CD4-positive, alpha-beta T cell treated with Interleukin-21 for 1 hour (primary cell): ENCODE results near the gene HMX2.
A peak's percentile ranks its signal among the peaks of the same experiment; 100 is the strongest.

Experiments
- DNase-seq: peaks from one replicate; pipeline ENCODE4 v3.0.0-alpha.2; 2020

HMX2 gene

DNA sequence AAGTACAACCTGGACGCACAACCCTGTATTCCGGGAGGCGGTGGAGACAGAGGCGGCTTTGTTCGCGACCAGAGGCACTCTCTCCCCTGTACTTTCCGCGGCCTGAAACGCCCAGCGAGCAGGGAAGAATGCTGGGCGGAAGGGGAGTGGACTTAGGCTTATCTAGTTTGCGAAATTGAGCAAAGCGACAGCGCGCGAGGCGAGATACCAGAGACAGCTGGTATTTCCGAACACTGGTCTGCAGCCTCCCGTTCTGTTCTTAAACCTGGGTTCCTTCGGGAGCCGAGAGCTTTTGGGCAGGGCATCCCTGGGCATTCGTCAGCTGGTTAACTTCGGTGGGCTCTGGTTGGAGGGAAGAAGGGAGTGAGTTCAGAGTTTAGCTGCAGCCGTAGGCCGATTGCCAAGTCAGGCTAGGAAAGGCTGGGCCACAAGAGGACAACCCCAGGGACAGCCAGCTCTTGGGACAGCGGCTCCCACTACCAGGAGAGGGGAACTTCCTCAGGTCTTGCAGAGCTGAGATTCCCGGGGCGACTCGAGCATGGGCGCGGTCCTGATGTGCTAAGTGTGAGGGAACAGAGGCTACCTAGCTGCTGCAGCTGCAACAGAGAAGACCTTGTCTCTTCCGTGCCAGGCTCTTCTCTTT lies 8.3 kb upstream of the HMX2 start:
- DNase-seq = no peak

GRCh38 chr10:123140164-123140982 lies 7.6 kb upstream of the HMX2 start:
- no peak for DNase-seq

DNA sequence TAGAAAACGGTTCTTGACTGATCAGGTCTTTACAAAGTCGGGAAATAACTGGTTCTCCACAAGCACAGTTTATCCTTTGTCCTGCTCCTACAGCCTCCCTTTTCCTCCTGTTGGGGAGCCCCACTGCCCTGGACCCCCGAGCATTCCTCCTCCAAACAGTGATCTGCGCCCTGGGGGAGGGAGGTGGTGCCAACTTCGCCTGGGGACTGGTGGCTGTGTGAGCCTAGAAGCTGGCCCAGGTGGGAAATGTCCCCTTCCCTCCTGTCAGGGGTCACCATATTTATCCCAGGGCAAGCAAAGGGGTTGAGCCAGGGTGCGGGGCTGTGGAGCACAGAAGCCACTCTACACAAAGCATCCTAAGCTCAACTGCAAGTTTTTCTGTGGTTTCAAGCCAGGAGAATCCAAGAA lies 6.9 kb upstream of the HMX2 start:
- no peak for DNase-seq

DNA sequence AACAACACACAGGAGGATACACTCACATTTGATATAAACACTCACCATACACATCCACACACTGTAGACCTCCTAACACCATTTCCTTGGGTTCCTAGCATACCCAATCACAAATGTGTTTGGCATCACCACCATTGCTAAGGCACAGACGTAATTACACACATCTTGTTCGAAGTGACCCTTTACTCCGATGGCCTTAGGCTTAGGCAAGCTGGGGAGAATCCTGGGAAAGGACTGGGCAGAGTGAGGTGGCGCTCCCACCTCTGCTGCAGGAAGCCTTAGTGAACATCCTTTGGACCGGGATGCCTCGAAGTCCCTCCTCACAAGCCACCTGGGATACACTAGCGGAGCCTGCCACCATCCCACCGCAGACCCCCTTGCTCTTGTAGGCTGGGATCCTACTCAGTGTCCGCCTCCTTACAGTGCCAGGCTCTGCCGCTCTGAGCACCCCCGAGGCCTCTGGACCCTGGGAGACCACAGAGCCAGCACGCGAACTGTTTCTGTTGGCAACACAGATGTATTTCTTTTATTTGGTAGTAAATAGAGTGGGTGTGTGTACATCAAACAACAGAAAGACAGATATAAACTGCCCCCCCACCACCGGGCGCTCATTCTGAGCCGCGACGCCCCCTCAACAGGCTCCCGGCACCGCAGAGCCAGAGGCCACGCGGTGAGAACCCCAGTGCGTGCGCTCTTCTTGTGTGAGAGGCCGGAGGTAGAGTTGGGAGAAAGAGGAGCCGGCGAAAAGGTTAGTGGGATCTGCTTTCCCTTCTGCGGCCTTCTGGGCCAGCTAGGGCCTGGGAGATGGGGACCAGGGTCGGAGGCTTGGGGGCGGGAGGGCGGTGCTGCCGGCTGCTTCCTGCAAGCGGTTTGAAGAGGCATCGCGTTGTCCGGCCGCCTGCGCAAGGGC lies 5.9 kb upstream of the HMX2 start:
- DNase-seq = no peak

DNA sequence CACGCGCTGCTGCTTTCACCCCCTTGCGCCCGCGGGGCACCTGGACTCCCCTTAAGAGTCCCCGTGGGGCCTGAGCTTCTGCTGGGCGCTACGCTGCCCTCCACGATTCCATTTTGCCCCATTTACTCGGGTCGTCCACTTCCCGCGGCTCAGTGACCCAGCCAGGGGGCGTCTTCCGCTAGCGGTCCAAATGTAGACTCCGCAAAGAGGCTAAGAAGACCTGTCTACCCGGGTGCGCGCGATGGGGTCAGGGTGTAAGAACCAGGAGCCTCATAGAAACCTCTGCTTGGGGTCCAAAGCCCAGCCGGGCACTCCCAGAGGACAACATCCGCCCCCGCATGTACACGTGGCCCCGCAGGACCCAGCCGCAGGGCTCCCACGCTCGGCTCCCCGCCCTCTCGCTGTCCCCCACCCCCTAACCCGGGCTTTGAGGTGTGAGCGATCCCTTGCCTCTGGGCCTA lies 5.2 kb upstream of the HMX2 start:
- DNase-seq = no peak

GRCh38 chr10:123143162-123143824 lies 4.6 kb upstream of the HMX2 start:
- no peak for DNase-seq

GRCh38 chr10:123143825-123144168 lies 4.1 kb upstream of the HMX2 start:
- DNase-seq = no peak

- no peak for DNase-seq
Observed at GRCh38 chr10:123144697-123145541, 3.0 kb upstream of the HMX2 start.

DNA sequence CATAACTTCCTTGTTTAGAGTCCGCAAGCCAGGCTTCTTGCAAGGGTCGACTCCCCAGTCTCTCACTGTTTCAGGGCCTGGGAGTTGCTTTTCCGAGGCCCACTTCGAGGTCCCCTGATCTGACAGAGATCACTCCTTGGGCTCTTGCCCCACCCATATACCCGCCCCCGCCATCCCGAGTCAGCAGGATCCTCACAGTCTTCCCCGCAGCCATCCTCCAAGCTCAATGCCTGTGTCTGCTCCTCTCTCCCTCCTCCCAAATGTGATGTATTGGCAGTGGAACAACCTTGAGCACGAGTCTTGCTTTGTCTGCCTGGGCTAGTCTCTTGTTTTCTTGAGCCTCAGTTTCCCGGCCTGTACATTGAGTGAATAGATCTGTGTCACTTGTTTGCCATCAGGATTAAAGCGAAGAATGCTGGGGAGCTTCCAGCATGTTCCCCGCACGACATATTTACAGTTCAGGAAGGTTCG lies 2.4 kb upstream of the HMX2 start:
- DNase-seq = no peak

DNA sequence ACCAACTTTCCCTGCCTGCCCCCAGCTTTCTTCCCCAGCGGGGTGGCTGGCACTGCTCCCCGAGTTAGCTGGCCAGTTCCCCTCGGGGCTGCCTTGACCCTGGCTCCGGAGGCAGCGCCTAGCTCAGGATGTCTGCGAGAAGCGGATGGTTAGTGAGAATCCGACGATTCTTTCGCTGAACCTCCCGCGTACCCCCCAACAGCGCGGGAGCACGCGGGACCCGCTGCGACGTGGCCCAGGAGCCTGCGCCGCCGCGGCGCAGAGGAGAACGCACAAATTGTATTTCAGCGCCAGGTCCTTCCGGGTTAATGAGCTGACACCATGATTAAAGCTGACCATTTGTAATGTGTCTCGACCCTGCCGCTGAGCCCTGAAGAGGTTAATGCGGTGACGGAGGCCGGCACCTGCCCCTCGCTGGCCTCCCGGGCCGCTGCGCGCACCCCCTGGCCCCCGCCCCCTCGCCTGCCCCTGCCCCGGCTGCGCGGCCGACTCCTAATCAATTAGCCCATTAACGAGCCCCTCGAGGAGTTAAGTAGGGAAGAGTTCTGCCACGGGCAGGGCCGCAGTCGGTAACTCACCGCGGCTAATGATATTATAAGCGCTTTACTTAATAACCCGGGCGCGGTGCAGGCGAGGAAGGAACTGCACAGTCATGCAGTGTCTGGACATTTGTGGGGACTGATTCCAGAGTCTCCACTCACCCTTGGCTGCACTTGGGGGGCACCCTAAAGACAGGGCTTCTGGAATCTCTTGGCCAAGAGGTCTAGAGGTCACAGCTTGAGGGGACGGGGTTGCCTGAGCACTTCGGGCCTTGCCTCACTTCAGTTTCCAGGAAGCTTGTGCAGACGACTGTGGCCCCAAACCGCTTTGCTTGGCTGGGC lies 1.7 kb upstream of the HMX2 start:
- no peak for DNase-seq

GRCh38 chr10:123146894-123147634 lies 872 bp upstream of the HMX2 start:
- no peak for DNase-seq

DNA sequence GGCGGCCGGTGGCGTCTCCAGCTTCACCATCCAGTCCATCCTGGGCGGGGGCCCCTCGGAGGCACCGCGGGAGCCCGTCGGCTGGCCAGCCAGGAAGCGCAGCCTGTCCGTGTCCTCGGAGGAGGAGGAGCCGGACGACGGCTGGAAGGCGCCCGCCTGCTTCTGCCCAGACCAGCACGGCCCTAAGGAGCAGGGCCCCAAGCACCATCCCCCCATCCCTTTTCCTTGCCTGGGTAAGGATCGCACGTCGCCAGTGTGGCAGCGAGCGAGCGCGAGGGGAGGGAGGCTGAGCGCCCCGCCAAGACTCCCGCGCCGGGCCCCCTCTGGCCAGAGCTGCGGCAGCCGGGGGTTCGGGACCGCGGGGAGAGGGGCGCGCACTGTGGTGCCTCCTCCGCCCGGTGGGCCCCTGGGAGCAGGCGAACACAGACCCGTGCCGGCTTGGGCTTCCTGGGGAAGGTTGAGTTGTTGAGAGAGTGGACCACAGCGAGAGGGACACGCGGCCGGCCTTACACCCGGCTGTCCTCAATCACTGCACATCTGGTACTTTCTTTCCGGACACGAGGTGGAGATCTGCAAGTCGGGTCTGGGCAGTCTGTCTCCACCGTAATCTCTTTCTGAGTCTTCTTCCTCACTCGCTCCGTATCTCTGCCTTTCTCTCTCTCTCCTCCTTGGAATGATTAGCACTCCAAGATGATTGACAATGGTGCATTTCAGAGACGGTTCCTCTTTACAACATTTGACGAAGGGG lies 652 bp downstream of the HMX2 start:
- DNase-seq = no peak

DNA sequence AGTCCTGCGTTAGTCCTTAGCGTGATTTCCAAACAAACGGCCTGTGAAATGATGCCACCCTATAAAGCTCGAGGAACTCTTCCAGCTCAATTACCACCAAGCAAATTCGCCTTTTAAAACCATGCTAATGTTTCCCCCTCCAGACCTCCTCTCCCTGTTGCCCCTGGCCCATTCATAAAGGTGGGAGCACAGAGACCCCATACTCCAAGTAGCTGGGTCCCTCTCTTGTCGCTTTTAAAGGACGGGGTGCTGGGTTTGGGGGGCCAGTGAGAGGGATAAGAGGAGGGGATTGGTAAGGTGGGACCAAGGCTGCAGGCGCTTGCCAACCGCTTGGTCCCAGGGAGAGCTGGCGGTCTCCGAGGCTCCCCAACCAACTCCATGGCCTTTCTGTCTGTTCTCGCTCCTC lies 1.2 kb downstream of the HMX2 start:
- no peak for DNase-seq

DNA sequence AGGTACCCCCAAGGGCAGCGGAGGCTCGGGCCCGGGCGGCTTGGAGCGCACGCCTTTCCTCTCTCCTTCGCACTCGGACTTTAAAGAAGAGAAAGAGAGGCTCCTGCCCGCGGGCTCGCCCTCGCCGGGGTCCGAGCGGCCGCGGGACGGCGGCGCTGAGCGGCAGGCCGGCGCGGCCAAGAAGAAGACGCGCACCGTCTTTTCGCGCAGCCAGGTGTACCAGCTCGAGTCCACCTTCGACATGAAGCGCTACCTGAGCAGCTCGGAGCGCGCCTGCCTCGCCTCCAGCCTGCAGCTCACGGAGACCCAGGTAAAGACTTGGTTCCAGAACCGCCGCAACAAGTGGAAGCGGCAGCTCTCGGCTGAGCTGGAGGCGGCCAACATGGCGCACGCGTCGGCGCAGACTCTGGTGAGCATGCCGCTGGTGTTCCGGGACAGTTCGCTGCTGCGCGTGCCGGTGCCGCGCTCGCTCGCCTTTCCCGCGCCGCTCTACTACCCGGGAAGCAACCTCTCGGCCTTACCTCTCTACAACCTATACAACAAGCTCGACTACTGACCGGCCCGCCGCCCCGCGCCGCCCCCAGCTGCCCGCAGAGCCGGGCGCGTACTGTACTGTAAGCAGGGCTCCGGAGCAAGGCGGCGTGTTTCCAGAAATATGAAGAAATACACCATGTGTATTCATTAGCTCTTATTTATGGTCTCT lies 1.8 kb downstream of the HMX2 start:
- DNase-seq = peak; percentile 39

- DNase-seq = no peak
Observed at GRCh38 chr10:123150271-123150985, 2.5 kb downstream of the HMX2 start.

- DNase-seq = no peak
Observed at GRCh38 chr10:123150986-123151736, 3.2 kb downstream of the HMX2 start.

DNA sequence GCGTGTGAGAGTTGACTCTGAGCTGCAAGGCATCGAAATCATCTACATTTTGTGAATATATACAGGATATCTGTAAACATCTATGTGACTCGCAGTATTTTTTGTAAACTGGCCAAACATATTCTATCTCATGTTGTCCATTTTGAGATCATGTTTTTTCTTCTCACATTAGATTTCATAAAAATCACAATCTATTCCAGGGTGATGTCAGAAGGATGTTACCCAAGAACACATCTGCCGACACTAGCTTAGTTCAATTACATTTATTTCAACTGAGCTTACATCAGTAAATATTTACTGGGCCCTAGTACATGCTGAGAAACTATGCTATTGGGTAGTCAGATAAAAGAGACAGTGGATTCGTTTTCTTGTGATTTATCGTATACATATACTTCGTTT lies 3.8 kb downstream of the HMX2 start:
- DNase-seq = no peak
